RWPE2 (cell line): ENCODE data around the gene PDC.

Experiments used
- ATAC-seq: fragments of 200-7000 bp; cut with Tn5 transposase; 3 replicates; pipeline ENCODE4 v1.9.1; 2021; ENCODE audit warnings: low read depth
- DNase-seq: peaks from one replicate; pipeline ENCODE4 v3.0.0-alpha.2; 2020; ENCODE audit warnings: low spot score
- H3K27ac ChIP-seq: fragments of 450-650 bp; 2 replicates; pipeline ENCODE4 v1.5.1; 2017; ENCODE audit warnings: mild to moderate bottlenecking; ENCODE audit not compliant: poor library complexity, severe bottlenecking
- H3K27me3 ChIP-seq: fragments of 250-450 bp; sonication (Bioruptor Pico); 2 replicates; pipeline ENCODE4 v1.5.1; 2021; ENCODE audit warnings: mild to moderate bottlenecking, moderate library complexity; ENCODE audit not compliant: insufficient read depth, poor library complexity, severe bottlenecking
- H3K36me3 ChIP-seq: fragments of 250-450 bp; sonication (Bioruptor Pico); 2 replicates; pipeline ENCODE4 v1.5.1; 2020; ENCODE audit warnings: low read depth, mild to moderate bottlenecking, moderate library complexity
- H3K4me1 ChIP-seq: fragments of 250-450 bp; sonication (Bioruptor Pico); 2 replicates; pipeline ENCODE4 v1.5.1; 2021; ENCODE audit warnings: mild to moderate bottlenecking, moderate library complexity; ENCODE audit not compliant: insufficient read depth, poor library complexity, severe bottlenecking
- H3K4me3 ChIP-seq: fragments of 250-450 bp; sonication (Bioruptor Pico); 2 replicates; pipeline ENCODE4 v1.5.1; 2021; ENCODE audit warnings: mild to moderate bottlenecking, moderate library complexity; ENCODE audit not compliant: severe bottlenecking
- H3K9me3 ChIP-seq: fragments of 250-450 bp; sonication (Bioruptor Pico); 2 replicates; pipeline ENCODE4 v1.5.1; 2021; ENCODE audit warnings: mild to moderate bottlenecking, moderate library complexity; ENCODE audit not compliant: severe bottlenecking
- CTCF ChIP-seq: fragments of 450-650 bp; IDR thresholded peaks from one replicate; pipeline ENCODE4 v1.5.1; 2017; ENCODE audit warnings: mild to moderate bottlenecking, moderate library complexity; ENCODE audit not compliant: poor library complexity, severe bottlenecking

Gene PDC

GRCh38 chr1:186498695-186499389 is 37.9 kb upstream of the PDC start:
- ATAC-seq (peak; percentile 65), DNase-seq (no peak)
- TF ChIP-seq CTCF = no peak
- Histone ChIP-seq H3K4me1 (peaks cover 58% of the 10 kb centered on the region), H3K9me3 (no peaks in the 10 kb centered on the region), H3K4me3 (no peak overlapping the region), H3K27me3 (no peaks in the 10 kb centered on the region), H3K27ac (peak overlapping the region; percentile 95), H3K36me3 (no peaks in the 10 kb centered on the region)

GRCh38 chr1:186498071-186498470 is 37.2 kb upstream of the PDC start:
- H3K27ac ChIP-seq = peak overlapping the region; percentile 95
- H3K27me3 ChIP-seq = no peaks in the 10 kb centered on the region
- no peaks in the 10 kb centered on the region for H3K9me3 ChIP-seq

GRCh38 chr1:186497651-186498050 is 36.7 kb upstream of the PDC start:
- peaks cover 70% of the 10 kb centered on the region for H3K4me1 ChIP-seq
- DNase-seq (no peak), ATAC-seq (no peak)
- no peak for TF ChIP-seq CTCF
- H3K36me3 ChIP-seq = no peaks in the 10 kb centered on the region
- H3K9me3 ChIP-seq = no peaks in the 10 kb centered on the region
- H3K27me3 ChIP-seq = no peaks in the 10 kb centered on the region
- peak overlapping the region; percentile 95 for H3K27ac ChIP-seq
- no peak overlapping the region for H3K4me3 ChIP-seq

More at GRCh38 chr1:186498071-186498470, 37.2 kb upstream of the PDC start:
- no peak overlapping the region for H3K4me3 ChIP-seq
- H3K4me1 ChIP-seq = peaks cover 66% of the 10 kb centered on the region
- H3K36me3 ChIP-seq = no peaks in the 10 kb centered on the region
- DNase-seq (no peak), ATAC-seq (no peak)
- no peak for TF ChIP-seq CTCF

GRCh38 chr1:186496171-186496851 is 35.4 kb upstream of the PDC start:
- Histone ChIP-seq H3K4me3 (no peak overlapping the region), H3K36me3 (no peaks in the 10 kb centered on the region), H3K27ac (peak overlapping the region; percentile 95), H3K9me3 (no peaks in the 10 kb centered on the region), H3K4me1 (peaks cover 76% of the 10 kb centered on the region), H3K27me3 (no peaks in the 10 kb centered on the region)
- no peak for TF ChIP-seq CTCF
- DNase-seq (no peak), ATAC-seq (no peak)

- H3K27ac ChIP-seq = peak overlapping the region; percentile 95
- H3K4me1 ChIP-seq = peaks cover 63% of the 10 kb centered on the region
- no peak for TF ChIP-seq CTCF
- H3K27me3 ChIP-seq = no peaks in the 10 kb centered on the region
- H3K36me3 ChIP-seq = no peaks in the 10 kb centered on the region
- H3K9me3 ChIP-seq = no peaks in the 10 kb centered on the region
- H3K4me3 ChIP-seq = no peak overlapping the region
- DNase-seq = no peak
- ATAC-seq = peak; percentile 84
Measured at GRCh38 chr1:186494832-186495271, 33.9 kb upstream of the PDC start.
